ENCODE results near the gene SOCS7. TPM values are rescaled to one million over a fixed set of nuclear protein-coding genes. Genes with fewer than 3 reads are reported as not detected.
A peak's percentile ranks its signal among the peaks of the same experiment; 100 is the strongest.
"Not testable (repeated sequence)": the region's sequence is repeated elsewhere in the genome, so short reads cannot be mapped to it uniquely, and the experiment has no call there.

SOCS7 gene
- total RNA-seq, 1 donor from 2014 or later, result 7.5 TPM

- no peak for DNase-seq (ENCODE audit: low read depth in 2 of 2)
Measured at GRCh38 chr17:38436386-38436785, 84.7 kb downstream of the SOCS7 start.

DNA sequence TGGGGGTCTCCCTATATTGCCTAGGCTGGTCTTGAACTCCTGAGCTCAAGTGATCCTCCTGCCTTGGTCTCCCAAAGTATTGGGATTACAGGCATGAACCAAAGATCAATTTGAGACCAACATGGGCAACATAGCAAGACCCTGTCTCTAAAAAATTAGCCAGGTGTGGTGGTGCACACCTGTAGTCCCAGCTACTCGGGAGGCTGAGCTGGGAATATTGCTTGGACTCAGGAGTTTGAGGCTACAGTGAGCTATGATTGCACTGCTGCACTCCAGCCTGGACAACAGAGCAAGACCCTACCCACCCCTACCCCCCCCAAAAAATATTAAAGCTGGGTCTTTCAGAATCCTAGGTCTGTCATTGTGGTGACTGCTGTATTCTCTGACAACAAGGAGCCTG, 85.7 kb downstream of the SOCS7 start:
- DNase-seq (ENCODE audit: low read depth in 2 of 2), result not testable (repeated sequence)

DNA sequence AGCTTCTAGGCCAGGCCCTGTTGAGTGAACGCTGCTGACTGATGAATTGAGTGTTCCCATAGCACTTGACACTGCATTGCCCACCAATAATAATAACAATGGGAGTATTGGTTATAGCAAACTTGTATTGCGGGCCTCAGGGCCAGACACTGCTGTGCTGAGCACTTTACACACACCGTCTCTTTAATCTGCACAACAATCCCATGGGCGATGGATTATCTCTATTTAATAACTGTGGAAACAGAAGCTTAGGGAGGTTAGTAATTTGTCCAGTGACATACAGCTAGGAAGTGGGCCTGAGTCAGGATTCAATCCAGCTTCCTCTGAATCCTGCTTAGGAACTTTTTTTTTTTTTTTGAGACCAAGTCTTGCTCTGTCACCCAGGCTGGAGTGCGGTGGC, 87.8 kb downstream of the SOCS7 start:
- DNase-seq (ENCODE audit: low read depth in 2 of 2), result peak in 1 of 2 donors; percentile 81

GRCh38 chr17:38440614-38441397, 89.2 kb downstream of the SOCS7 start:
- DNase-seq (ENCODE audit: low read depth in 2 of 2), result no peak

GRCh38 chr17:38441429-38442061, 89.9 kb downstream of the SOCS7 start:
- no peak for DNase-seq (ENCODE audit: low read depth in 2 of 2)

- DNase-seq (ENCODE audit: low read depth in 2 of 2), result no peak
Measured at GRCh38 chr17:38442548-38442947, 90.9 kb downstream of the SOCS7 start.

DNA sequence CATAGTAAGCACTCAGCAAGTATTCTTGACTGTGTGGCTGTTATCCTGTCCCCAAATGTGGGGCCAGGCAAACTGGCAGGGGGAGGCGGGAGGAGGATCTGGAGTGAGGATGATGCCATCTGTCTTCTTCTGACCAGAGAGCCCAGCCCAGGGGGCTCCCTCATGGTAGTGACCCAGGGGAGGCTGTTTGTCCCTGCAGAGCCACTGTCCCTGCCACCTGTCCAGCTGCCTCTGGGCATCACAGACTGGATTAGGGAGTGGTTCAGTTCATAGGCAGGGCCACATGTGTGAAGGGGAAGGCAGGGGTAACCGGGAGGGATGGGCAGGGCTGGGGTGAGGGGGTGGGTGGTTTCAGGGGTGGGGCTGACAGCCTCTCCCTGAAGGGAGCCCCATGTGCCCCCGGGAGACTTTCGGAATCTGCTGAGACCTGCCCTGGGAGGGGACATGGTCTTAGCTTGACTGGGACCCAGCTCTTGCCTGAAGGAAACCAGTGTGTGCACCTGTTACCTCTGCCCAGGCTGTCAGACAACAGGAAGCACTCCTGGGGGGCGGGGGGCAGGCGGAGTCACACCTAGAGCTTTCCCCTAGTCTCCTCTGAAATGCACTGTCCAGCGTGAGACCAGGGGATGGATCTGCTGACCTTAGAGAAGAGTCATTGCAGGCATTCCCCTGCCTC, 91.8 kb downstream of the SOCS7 start:
- DNase-seq (ENCODE audit: low read depth in 2 of 2), result no peak

DNA sequence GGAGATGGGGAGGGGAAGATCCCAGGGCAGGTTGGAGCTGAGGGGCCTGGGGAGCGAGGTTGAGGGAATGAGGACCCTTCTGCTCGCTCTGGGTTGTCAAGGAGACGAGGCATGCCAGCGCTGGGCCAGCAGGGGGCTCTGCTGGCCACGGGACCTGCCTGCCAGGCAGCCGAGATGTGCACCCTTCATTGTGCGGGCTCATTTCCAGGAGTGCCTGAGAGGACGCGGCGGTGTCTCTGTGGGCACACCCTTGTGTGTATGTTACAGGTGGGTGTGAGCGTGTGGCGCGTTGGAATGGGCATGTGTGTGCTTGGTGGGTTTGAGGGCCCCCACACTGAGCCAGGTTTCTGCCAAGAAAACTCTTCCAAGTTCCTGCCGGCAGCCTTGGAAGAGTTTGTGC, 92.5 kb downstream of the SOCS7 start:
- peak; percentile 78 to 82 for DNase-seq (ENCODE audit: low read depth in 2 of 2)

GRCh38 chr17:38447502-38448085, 96.0 kb downstream of the SOCS7 start:
- no peak for DNase-seq (ENCODE audit: low read depth in 2 of 2)

DNA sequence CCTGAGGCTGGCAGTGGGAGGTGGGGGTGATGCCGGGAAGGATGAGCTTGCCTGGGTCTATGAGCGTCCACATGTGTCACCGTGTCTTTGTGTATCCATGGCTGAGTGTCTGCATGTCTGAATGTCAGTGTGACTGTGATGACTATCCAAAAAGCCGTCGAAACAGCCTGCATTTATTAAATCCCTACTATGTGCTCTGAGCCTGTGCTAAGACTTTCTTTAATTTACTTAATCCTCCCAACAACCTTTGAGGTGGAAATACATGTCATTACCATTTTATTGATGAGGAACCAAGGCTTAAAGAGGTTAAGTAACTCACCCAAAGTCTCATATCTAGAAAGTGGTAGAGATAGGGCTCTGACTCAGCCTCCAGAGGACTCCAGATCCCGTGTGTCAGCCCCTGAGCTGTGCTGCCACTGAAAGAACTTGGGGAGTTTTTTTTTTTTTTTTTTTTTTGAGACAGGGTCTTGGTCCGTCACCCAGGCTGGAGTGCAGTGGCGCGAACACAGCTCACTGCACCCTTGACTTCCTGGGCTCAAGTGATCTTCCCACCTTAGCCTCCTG, 96.6 kb downstream of the SOCS7 start:
- peak in 1 of 2 donors; percentile 44 for DNase-seq (ENCODE audit: low read depth in 2 of 2)

DNA sequence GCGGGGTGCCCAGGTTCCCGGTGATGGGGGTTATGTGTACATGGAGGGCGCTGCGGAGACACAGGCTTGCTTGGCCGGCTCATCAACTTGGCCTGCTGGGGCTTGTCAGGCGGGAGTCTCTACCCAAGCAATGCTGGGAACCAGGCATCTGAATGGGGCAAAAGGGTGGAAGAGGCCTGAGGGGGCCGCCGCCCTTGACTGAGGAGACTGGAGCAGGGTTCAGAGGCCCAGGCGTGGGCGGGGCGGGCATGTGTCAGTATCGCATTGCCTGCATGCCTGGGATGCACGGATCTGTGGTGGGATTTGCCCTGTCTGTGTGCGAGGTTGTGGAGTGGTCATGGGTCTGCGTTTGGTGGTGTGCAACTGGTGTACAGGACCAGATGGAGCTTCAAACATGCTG, 97.7 kb downstream of the SOCS7 start:
- peak in 1 of 2 donors; percentile 39 for DNase-seq (ENCODE audit: low read depth in 2 of 2)

DNA sequence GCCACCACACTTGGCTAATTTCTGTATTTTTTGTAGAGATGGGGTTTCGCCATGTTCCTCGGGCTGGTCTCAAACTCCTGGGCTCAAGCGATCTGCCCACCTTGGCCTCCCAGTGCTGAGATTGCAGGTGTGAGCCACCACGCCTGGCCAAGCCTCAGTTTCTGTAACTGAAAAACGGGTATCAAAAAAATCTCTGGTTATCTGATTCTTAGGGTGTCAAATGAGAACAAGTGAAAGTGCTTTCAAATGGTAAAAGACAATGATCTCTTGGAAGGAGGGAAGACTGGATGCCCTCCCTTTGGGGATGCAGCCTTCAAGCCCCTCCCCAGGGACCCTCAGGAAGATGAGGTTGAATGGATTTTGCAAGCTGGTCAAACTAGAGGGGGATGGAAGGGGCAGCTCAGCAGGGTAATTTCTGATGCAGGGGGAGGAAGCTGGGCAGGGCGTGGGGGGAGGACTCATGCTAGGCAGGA, 98.9 kb downstream of the SOCS7 start:
- no peak for DNase-seq (ENCODE audit: low read depth in 2 of 2)

DNA sequence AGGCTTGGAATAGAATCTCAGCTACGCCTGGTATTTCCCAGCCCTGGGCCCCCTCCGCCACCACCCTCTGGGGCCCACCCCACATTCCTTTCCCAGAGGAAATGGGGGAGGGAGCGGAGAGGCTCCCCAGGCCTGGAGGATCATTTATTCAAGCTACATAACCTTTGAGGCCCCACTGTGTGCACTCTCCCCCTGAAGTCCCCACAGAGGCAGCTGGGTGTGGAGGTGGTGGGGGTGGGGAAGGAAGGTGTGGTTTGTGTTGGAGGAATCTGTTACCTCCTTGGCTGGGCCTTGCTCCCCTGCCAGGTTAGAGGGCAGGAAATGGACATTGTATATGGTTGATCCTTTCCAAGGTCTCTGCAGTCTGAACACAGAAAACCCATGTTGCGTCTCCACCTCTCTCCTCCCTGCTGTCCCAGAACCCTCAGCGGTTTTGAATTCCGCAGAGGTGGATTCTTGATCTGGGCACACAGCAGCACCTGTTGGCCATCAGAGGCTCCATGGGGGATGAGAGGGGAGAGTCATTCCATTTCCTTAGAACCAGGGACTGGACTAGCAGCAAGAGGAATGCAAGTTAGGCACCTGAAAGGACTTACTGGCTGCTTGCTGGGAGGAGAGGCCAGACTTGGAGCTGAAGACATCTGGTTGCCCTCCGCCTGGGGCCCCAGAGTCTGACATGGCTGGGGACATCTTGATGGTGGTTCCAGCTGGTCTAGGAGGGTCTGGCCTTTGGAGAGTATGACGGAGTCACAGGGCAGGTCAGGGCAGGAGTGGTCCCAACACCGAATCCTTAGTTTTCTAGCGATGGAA, 99.6 kb downstream of the SOCS7 start:
- DNase-seq (ENCODE audit: low read depth in 2 of 2), result peak; percentile 67 to 83

DNA sequence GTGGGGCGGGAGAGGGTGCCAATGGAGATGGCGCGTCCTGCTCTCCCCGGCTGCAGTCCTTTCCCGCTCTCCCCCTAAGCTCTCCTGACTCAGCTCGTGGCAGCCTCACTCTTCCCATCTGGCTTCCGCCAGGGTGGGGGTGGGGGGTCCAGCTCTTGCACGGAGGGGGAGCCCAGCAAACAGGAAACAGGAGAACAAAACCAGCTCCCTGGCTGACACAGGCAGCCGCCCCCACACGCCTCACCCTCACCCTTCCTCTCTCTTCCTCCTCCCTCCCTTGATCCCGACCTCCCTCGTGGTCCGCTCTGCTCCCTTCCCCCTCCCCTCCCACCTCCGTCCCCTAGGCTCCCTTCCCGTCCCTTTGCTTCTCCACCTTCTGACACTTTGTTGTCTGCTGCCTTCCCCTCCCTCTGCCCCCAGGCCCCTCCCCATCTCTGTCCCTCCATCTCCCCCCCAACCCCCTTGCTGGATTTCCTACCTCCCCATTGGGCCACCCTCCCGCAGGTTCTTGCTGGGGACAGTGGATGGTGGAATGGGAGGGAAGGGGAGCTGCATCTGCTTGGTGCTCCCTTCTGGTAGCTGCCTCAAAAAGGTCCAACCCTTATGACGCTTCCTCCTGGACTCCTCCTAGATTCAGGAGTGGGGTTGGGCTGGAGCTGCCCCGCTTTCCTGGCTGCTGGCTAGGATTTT, 100.3 kb downstream of the SOCS7 start:
- DNase-seq (ENCODE audit: low read depth in 2 of 2), result peak; percentile 91 to 93

DNA sequence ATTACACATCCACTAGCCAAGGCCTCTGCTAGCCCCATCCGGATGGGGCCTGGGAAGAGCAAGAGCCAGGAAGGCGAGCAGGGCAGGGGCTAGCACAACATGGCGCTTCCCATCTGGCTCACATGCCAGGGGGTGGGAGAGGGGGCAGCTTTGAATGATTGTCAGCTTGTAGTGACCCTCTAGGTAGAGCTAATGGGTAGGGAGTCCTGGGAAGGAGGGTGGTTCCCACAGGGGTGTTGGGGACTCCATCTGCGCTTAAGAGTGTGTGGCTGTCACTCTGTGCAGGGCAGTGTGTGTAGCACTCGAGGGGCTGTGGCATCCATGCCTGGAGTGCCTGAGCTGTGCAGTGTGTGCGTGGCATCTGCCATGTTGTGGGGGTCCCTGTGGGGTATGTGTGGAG, 101.1 kb downstream of the SOCS7 start:
- DNase-seq (ENCODE audit: low read depth in 2 of 2), result peak in 1 of 2 donors; percentile 46

- peak in 1 of 2 donors; percentile 56 for DNase-seq (ENCODE audit: low read depth in 2 of 2)
Measured at GRCh38 chr17:38453951-38454421, 102.3 kb downstream of the SOCS7 start.

GRCh38 chr17:38454532-38454931, 102.9 kb downstream of the SOCS7 start:
- DNase-seq (ENCODE audit: low read depth in 2 of 2), result peak; percentile 75 to 87

All from lung microvascular endothelial cell (primary cell).